Stimulated activated CD4-positive, alpha-beta T cell treated with anti-CD3 and anti-CD28 coated beads, Interleukin-15, amount 100 ng/mL, for 48 hours (primary cell): ENCODE data around the gene CRYZL1.

ENCODE experiments used
- DNase-seq, 2 donors: peaks; one replicate each; pipeline ENCODE4 v3.0.0-alpha.2; 2020; ENCODE audit warnings: low read depth in 2 of 2

The CRYZL1 gene

GRCh38 chr21:33541105-33541711, 100.3 kb downstream of the CRYZL1 start:
- no peak for DNase-seq

- DNase-seq = no peak
Measured at GRCh38 chr21:33540711-33541104, 100.8 kb downstream of the CRYZL1 start.

- no peak for DNase-seq
Measured at GRCh38 chr21:33539616-33540015, 101.9 kb downstream of the CRYZL1 start.
